GM21390 (cell line): ENCODE data around the gene ORM1.

Experiments
- ATAC-seq: cut with Tn5 transposase; IDR thresholded peaks from one replicate; pipeline ENCODE4 v1.9.1; 2021; ENCODE audit not compliant: unreplicated experiment

The ORM1 gene

GRCh38 chr9:114341152-114341830 lies 18.4 kb downstream of the ORM1 start:
- no peak for ATAC-seq

DNA sequence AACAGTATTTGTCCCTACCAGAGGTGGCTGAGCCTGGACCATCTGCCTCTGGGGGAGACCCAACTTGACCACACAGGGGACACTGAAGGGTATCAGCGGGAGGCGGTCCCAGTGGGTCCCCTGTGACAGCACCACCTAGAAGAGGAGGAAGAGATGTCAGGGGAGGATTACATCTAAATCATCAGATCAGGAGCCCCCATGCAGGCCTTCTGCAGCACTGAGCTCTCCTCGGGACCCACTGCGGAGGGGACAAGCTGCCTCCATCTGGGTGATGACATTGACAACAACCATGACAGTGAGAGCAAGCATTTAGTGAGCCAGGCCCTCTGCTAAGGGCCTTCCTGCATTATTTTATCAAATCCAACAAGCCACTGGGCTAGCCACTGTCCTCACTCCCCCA lies 19.1 kb downstream of the ORM1 start:
- no peak for ATAC-seq

- ATAC-seq: no peak
These were observed 20.0 kb downstream of the ORM1 start for GRCh38 chr9:114342755-114343440.

- ATAC-seq: no peak
These were observed 20.7 kb downstream of the ORM1 start for GRCh38 chr9:114343471-114344187.

GRCh38 chr9:114344188-114344566 lies 21.3 kb downstream of the ORM1 start:
- ATAC-seq: no peak

- no peak for ATAC-seq
These were observed 21.8 kb downstream of the ORM1 start for GRCh38 chr9:114344692-114345091.

- ATAC-seq: no peak
These were observed 22.7 kb downstream of the ORM1 start for GRCh38 chr9:114345493-114346065.

GRCh38 chr9:114346146-114346545 lies 23.2 kb downstream of the ORM1 start:
- ATAC-seq: no peak

DNA sequence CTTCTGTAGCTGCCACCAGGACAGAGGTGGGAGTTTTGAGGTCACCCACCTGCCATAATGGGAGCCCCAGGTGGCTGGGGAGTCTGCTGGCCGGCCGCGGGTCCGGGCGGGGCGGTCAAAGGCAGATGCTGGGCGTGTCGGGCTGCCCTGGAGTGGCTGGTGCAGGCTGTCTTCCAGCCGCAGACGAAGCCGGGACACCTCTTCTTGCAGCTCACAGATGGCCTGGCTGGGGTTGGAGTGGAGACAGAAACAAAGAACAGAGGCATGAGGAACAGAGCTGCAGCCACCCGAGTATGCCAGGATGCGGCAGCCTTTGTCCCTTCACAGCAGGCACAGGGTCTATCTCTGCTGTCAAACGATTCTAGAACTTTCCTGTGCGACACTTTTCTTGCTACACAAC lies 24.8 kb downstream of the ORM1 start:
- ATAC-seq: no peak

- ATAC-seq: no peak
These were observed 25.5 kb downstream of the ORM1 start for GRCh38 chr9:114348261-114348905.

GRCh38 chr9:114348906-114349482 lies 26.1 kb downstream of the ORM1 start:
- ATAC-seq: peak; percentile 85

- ATAC-seq: no peak
These were observed 27.0 kb downstream of the ORM1 start for GRCh38 chr9:114349713-114350480.

DNA sequence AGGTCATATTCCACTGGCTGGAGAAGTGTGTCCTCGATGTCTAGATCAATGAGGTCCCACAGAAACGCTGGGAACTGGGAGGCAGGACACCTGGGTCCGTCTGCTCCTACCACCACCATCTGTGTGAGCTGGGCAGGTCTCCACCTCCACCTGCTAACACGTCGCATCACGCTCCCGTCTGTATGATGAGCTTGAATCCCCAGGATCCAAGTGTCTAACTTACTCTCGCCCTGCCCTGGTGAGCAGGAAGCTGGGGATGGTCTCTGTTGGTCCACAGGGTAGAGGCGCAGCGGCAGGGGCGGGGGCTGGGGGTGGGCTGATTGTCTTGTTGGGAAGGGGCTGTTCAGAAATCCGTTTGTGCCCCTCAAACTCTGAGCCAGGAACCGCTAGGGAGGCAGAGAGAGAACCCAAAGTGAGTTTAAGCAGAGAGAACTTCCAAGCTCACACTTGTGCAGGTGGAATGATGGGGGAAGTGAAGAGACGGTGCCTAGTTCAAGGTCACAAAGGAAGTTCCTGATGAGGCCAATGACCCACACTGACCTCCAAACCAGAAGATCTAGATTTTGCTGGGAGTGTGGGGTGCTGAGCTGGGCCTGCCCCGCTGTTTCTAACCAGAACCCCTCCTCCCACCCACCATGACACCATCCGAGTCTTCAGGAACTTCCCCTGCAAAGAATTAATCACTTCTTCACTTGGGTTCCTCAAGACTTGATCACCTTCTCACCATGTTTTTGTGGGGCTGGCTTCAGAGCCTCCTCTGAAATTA lies 27.9 kb downstream of the ORM1 start:
- no peak for ATAC-seq

DNA sequence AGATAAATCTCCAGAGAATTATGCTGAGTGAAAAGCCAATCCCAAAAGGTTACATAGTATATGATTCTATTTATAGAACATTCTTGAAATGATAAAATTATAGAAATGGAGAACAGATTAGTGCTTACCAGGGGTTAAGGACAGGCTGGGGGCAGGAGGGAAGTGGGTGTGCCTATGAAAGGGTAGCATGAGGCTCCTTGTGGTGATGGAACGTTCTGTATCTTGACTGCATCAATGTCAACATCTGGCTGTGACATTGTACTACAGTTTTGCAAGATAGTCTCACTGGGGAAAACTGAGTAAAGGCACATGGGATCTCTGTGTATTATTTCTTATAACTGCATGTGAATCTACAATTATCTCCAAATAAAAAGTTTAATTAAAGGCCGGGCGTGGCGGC lies 29.0 kb downstream of the ORM1 start:
- no peak for ATAC-seq

DNA sequence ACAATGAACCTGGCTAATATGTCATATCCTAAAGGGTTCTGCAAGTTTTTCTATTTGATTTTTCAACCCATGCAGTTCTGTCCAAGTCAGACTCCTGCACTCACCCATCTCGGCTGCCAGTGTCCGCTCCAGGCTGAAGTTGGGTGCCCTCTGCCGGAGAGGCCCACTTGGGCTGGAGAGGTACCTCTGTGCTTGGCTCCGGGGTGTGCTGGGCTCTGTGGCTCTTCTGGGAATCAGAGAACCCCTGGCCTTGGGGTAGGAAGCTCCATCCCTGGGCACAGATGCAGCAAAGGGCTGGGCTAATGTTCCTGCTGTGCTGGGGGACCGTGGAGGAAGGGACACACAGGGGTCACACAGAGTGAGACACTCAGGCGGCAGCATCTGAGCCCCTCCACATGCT lies 32.9 kb downstream of the ORM1 start:
- ATAC-seq: no peak

DNA sequence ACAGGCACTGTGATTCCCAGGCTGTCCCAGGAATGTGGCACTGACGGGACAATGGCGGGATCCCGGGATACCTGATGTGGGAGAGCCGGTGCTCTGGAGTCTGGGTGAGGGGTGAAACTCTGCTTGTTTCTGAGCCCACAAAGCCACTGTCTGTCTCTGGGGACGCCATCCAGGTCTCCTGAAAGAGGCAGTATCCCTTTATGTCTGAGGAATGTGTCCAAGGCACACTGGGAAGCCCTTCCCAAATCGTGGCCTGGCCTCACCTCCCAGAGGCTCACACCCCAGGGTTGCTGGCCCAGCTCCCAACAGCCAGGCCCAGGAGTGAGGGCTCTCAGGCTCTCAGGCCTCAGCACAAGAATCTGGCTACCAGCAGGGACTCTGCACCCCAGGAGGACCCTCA lies 33.9 kb downstream of the ORM1 start:
- ATAC-seq: no peak

DNA sequence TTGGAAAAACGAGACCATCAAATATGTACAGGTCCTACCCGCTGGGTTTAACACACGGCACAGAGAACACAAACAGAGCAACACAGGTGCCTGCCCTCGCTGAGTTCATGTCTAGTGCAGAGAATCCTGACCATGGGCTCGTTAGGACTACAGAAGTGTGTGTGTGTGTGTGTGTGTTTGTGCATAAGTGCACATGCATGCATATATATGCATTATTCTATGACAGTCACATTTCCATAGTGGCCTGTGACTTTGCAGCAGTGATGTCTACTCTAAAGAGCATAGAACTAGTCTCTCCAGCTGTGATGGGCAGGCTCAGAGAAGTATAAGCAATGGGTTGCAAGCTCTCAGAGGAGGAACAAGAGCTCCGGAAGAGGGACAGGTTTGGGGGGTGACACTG lies 34.5 kb downstream of the ORM1 start:
- no peak for ATAC-seq

DNA sequence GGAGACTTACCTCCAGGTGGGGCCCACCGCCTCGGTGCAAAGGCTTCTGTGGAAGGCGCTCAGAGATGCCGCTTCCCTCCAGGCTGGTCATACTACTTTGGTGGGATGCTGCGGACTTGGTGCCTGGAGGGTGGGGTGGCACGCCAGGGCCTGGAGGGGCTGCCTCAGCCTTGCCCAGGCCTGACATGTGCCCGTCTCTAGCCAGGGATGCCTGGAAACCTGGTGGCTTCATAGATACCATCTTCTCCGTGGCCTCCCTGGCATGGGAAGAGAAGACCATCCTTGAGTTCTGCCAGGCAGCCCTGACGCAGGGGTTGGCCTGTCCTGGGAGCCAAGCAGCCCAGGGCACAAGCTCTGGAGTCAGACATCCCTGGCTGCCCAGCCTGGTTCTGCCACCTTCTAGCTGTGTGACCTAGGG lies 35.0 kb downstream of the ORM1 start:
- ATAC-seq: no peak

GRCh38 chr9:114359801-114360200 lies 36.9 kb downstream of the ORM1 start:
- no peak for ATAC-seq

DNA sequence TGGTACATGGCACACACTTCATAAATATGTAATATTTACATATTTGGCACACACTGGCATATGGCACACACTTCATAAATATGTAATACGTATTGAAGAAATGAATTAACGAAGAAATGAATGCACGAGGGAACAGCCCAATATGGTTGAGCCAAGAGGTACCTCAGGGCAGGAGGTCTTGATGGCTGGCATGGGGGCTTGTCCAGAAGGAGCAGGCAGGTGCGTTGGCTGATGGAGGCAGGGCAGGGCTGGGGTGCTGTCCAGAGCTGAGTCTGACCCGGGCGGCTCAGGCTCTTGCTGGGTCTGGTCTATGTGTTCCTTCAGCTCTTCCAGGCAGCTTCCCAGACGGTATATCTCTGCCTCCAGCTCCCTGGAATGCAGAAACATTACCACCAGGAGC lies 38.6 kb downstream of the ORM1 start:
- no peak for ATAC-seq
